DMS153 treated with DMSO at 0.1 percent for 48 hours (cell line): ENCODE data around the gene FBXW2.

ENCODE experiments used
- DNase-seq: peaks from one replicate; lab custom pipeline; 2025; ENCODE audit not compliant: unreplicated experiment; lab: John Stamatoyannopoulos, UW

Gene FBXW2

DNA sequence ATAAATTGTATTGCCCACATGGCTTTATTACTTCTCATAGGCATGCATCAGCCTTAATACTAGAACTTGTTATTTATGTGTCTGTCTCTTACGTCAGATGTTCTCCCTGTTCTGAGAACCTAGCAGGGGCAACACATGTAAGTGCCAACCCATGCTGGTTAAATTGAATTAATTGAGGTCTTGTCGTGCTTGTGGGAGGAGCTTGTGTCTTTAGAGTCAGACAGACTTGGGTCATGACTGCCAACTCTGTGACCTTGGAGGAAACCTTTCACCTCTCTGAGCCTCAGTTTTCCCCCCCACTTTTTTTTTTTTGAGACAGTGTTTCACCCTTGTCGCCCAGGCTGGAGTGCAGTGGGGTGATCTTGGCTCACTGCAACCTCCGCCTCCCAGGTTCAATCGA is 76.7 kb downstream of the FBXW2 start:
- no peak for DNase-seq

DNA sequence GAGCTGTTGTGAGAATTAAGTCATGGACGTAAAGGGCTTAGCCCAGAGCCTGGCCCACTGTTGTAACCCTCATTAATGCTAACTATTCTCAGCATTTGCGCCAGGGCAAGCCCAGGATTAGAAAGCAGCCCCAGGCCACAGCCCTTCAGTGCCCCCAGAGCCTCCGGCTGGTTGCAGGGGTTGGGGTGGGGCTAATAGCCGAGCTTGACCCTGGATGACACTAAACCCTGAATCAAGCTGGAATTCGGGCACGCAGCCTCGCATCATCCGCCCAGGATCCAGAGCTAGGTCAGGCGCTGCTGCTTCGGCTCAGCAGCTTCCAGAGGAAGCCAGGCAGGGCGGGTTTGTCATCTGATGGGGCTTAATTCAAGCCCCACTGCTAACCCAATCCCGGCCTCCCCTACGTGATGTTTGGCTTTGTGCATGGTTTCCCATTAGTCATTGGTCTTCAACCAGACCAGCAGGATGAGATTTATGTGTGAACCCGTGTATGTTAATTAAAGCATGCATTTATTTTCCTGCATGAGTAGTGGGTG is 77.8 kb downstream of the FBXW2 start:
- DNase-seq = no peak

DNA sequence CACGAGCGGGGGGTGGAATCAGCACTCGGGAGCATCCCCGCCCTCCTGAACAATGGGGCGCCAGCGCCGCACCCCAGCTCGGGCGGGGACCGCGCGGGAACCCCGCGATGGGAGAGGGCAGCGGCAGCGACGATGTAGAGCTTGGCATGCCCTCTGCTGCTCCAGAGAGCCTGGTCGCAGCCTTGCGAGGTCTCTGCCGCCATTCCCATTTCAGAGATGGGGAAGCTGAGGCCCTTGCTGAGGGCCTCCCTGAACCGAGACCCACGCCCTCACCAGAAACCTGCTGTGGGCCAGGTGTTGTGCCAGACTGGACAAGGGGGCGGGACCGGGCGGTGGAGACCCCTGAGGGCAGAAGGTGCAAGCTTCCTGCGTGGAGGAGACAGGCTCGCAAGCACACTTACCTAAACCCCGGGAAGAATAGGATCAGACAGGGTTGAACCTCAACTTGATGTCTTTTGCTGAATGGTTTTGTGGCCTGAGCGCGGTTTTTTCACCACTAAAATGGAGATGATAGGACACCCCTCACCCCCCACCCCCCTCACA is 78.3 kb downstream of the FBXW2 start:
- no peak for DNase-seq

DNA sequence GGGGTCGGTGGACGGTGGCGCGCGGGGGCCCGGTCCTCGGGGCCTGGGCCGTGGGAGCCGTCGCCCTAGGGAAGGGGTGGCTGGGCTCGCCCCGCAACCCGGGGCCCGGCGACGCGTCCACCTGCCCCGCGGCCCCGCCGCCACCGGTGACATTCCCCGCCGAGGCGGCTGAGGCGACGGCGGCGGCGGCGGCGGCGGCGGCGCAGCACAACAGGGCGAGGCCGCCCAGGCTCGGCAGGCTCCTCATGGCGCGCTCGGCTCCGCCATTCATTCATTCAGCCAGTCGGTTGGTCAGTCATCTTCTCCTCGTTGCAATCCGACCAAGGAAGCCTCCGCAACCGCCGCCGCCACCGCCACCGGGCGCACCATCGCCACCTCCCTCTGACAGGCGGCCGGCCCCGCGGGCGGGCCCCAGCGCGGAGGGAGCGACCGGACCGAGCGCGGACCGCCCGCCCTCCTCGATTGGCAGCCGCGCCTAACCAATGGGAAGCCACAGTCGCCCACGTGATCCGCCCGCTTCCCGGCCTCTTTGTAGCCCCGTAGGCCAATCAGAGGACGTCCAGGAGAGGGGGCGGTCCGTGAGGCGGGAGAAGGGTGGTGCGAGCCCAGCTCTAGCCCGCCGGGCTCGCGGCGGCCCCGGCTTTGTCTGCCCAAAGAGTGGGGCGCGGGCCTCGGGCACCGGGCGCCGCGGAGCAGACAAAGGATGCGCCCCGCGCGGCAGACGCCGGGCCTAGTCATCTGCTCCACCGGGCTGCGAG is 78.9 kb downstream of the FBXW2 start, which contains the start of gene MEGF9:
MEGF9 (minus strand) TSS at position 383 of the 758 bp plus-strand sequence; CDS start at position 271, 112 bp downstream.
- DNase-seq = peak; percentile 91

DNA sequence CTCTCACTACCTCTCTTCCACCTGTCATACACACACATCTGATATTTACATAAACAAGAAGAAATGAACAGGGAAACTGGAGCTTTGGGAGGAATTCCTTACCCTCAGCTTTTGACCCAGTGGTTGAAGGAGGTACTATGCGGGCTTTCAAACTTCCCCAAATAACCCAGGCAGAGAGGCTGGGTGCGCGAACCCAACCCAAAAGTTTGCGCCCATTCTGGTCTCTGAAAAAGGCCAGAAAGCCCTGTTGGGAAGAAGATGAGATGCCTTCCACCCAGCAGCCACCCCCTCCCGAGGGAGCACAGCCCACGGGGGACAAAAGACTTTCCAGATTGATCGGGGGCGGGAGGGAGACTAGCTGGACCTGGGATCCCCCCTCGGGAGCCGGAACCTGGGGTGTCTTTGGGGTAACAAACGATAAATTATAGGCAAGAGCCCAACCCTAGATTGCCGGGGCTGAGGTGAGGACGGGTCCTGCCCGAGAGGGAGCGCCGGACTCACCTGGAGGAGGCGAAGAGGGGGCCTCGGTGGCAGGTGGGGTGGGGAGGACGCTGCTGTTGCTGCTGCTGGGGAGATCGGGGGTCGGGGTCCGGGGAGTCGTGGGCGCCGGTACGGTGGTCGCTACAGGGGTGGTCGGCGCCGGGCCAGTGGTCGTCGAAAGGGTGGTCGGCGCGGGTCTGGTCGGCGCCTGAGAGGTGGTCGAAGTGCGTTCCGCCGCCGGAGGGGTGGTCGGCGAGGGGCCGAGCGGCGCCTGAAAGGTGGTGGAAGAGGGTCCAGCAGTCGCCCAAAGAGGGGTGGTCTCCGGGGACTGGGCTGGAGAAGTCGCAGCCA is 79.7 kb downstream of the FBXW2 start:
- no peak for DNase-seq

DNA sequence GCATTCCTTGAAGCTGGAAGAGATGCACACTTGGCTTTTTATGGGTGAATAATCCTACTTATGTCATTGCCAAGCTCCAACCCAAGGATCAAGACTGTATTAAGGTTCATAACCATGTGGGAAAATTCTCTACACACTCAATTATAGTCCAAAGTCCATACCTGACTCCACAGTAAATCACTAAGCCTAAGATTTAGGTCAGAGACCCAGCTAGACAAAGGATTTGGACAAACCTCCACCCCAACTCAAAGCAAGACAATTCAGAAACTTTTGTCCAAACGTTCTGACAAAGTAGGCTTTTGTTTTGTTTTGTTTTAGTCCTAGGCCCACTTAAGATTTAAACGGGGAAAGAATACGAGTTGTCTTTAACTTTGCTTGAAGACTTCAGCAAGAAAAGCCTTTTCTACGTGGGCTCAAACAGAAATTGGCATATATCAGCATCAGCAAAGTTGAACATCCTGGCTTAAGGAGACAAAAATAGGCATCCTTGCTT is 80.6 kb downstream of the FBXW2 start:
- DNase-seq = no peak

DNA sequence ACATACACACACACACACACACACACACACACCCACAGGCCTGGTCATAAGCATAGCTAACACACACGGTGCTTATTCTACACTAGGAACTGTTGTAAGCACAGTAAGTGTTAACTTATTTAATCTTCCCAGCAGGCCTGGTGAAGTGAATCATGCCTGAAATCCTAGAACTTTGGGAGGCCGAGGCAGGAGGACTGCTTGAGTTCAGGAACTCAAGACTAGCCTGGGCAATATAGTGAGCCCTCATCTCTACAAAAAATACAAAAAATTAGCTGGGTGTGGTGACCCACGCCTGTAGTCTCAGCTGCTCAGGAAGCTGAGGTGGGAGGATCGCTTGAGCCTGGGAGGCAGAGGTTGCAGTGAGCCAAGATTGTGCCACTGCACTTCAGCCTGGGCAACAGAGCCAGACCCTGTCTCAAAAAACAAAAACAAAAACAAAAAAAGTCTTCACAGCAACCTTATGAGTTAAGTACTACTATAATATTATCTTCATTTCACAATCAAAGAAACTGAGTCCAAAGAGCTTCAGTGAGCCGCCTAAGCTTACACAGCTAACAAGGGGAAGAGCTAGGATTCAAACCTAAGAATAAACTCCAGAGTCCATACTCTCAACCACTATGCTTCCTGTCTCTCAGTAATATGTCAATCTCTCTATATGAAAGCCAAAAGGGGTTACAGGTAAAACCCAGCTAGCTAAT is 81.2 kb downstream of the FBXW2 start:
- no peak for DNase-seq

DNA sequence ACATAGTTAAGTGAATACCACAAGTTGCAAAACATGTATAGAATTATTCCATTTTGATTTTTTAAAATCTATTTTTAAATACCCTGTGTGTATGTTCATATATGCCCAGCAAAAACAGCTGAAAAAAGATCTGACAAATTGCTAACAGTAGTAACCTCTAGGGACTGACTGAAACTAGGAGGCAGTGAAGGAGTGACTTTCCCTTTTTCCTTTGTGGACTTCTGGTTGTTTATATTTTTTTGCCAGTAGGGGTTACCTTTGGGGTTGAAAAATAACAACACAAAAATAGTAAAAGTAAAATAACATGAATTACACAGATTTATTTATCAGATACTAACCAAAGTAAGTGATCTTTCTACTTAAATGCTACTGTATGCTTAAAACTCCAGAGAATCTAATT is 81.9 kb downstream of the FBXW2 start:
- DNase-seq = no peak

DNA sequence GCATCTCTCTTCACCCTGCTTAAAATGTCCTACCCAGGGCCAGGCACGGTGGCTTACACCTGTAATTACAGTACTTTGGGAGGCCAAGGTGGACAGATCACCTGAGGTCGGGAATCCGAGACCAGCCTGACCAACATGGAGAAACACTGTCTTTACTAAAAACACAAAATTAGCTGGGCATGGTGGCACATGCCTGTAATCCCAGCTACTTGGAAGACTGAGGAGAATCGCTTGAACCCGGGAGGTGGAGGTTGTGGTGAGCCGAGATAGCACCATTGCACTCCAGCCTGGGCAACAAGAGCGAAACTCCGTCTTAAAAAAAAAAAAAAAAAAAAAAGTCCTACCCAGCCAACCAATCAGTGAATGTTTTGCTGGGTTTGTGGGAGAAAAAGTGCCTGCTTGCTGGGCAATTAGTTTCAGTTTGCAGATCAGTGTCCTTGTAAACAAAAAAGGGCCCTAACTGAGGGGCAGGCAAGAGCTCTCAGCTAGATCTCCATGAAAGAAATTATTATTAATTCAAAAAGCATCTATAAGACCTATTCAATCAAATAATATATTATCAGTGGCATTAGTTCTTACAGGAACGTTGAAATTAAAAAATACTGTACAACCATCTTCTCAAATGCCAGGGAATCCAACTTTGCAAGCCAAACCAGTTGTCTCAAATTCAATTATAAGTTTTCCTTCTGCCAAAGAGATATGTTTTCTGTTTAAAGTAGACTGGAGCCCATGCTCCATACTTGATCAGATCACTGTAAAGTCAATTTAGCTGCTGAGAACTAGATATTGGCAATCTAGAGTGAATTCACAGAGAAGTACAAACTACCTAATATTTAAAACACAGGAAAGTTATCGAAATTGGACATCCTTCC is 82.9 kb downstream of the FBXW2 start:
- no peak for DNase-seq

DNA sequence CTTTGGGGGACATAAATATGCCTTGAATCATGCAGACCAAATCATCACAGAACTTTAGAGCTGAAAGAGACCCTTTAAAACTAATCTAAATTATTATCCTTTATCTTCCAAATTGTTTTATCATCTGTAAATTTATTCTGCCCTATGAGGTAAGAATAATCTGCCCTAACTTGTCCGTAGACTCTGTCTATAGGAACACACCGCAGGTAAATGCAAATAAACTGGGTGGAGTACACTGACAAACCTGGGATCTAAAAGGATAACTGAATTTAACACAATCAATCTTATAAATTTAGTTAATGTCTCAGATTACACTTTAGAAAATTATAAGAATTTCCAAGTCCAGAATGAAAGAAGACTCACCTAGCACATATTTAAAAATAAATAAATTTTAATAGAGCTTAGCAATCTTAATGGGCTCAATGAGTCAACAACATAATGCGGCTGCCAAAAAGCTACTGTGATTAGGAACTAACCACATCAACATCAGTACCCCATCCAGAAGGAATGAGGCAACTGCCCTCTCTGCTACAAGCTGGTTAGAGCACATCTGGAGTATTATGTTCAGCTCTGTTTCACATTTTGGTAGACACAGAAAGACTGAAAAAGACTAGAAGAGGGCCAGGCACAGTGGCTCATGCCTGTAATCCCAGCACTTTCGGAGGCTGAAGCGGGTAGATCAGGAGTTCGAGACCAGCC is 84.5 kb downstream of the FBXW2 start:
- DNase-seq = no peak

DNA sequence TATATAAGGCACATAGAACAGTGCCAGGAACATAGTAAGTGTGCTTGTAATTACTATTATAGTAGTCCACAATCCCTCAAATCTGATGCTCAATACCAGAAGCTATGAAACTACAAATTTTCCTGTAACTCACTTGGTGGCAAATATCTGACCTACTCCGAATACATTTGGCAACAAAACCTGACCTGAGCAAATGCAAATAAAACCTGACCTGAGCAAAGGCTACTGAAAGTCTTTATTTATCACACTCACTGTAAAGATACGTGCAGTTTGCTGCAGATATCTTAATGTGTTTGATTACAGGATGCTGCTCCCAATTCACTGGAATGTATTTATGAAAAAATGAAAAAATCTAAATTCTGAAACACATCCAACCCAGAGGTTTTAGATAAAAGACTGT is 86.0 kb downstream of the FBXW2 start:
- DNase-seq = no peak
